HG02798 (cell line): Measurements from ENCODE around the gene TBC1D10B.
A peak's percentile ranks its signal among the peaks of the same experiment; 100 is the strongest.
"Not testable (repeated sequence)": the region's sequence is repeated elsewhere in the genome, so short reads cannot be mapped to it uniquely, and the experiment has no call there.

Experiments used
- ATAC-seq: cut with Tn5 transposase; IDR thresholded peaks from one replicate; pipeline ENCODE4 v1.9.1; 2021; ENCODE audit warnings: mild to moderate bottlenecking; ENCODE audit not compliant: unreplicated experiment, poor library complexity

Gene TBC1D10B

GRCh38 chr16:30342751-30343490 lies 27.4 kb downstream of the TBC1D10B start:
- ATAC-seq, result no peak

GRCh38 chr16:30341971-30342370 lies 28.3 kb downstream of the TBC1D10B start:
- ATAC-seq, result not testable (repeated sequence)

GRCh38 chr16:30340621-30341020 lies 29.7 kb downstream of the TBC1D10B start:
- ATAC-seq, result no peak

DNA sequence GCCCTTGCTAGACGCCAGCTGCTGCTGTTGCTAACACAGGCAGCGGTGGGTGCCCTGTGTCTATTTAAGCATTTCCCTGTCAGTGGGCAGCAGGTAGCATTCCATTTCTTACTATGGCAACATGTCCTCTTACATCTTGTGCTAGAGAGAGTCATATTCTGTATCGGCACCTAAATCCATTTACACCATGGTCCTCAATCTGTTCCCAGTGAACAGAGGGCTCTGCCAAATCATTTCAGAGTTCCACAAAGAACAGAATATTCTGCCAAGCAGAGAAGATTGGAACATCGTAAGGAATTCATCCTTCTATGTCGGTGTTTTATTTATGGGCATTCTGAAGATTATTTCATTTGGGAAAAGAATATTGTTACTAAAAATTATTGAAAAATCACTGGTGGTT lies 31.6 kb downstream of the TBC1D10B start:
- not testable (repeated sequence) for ATAC-seq

- not testable (repeated sequence) for ATAC-seq
These were observed 32.3 kb downstream of the TBC1D10B start for GRCh38 chr16:30337964-30338357.

DNA sequence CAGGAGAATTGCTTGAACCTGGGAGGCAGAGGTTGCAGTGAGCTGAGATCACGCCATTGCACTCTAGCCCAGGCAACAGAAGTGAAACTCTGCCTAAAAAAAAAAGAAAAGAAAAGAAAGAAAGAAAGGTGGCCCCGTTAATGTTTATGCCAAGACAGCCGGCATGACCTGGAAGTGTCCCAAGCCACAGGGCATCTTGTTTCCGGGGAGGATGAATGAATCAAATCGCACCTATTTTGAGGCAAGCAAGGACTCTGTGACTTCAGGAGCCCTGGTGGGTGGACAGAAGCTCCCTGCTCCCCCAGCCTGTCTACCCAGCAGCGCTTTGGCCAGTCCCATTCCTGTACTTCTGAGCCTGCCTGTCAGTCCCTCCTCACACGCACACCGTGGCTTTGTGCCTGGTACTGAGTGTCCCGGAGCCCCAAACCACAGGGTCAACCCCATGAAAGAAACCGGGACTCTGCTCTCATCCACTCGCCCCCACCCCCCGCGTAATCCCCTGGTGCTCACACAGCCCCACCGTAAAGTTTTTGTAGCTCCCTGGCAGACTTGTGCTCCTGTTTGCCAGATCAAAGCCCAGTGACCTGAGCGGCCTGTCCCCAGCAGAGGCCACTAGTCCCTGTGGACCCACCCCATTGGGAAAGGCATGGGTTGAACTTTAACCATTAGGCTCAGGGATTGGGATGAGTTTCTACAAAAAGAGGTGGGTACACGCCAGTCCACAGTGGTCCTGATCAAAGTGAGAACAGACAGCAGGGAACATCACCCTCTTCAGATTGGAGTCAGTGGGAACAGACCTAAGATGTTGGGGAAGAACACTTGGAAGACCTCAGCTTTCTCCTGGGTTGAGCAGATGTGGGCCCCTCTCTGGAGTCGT lies 34.5 kb downstream of the TBC1D10B start:
- ATAC-seq, result peak; percentile 3

DNA sequence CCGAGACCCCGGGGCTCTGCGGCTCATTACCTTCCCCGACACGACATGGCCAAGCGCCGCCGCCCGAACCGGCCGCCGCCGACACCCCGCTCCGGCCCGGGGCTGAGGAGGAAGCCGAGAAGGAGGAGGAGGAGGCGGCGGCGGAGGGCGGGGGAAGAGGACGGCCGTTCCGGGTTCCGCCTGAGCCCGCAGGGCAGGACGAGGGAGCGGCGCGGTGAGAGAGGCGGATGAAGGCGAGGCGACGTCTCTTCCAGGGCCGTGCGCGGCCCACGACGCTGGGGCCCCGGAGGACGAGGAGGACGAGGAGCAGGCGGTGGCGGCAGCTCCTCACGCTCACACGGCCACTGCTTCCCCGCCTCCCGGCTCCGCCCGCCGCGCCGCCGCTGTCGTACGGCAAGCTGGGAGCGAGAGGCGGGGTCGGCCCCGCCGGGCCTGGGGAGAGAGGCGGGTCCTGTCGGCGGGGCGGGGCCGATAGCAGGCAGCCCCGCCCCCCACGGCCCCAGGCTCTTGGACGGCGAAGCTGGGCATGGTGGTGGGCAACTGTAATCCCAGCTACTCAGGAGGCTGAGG lies 35.2 kb downstream of the TBC1D10B start:
- peak; percentile 84 for ATAC-seq

DNA sequence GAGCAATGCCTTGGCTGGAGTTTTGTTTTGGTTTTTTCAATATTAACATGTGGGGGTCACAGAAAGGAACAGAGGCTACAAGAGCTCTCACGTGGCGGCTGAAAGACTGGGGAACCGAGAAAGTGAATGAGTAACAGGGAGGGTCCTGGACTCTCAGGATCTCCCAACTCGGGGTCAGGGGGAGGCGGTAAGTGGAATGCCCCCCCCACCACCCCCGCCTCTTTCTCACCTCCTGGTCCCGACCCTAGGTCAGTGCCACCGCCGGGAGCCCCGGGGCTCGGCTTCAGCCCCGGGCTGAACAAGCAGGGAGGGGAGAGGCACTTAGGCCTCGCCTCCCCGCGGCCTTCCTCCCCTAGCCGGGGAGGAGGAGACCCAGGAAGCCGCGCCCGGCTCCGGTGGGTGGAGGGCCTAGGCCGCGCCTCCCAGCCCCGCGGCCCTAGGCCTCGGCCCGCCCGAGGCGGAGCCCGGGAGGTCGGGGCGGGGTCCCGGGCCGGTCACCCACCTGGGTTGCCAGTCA lies 35.8 kb downstream of the TBC1D10B start:
- peak; percentile 90 for ATAC-seq

- not testable (repeated sequence) for ATAC-seq
These were observed 46.1 kb downstream of the TBC1D10B start for GRCh38 chr16:30324220-30324619.

DNA sequence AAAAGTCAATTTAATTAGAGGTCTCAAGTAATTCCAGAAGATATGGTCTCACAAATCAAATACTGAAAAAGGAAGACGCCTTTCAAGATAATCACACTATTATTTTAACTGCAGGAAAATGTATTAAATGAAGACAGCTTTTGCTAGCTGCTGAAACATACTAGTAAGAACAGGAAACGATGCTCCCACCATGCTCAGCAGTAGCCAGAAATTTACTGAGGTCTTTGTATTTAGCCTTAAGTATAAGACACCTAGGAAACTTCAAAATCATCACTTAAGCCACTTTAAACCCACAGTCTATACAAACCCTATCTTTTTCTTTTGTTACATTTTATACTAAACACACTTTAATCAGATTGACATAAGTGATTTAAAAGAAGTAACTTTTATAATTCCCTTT lies 51.6 kb downstream of the TBC1D10B start:
- not testable (repeated sequence) for ATAC-seq

- not testable (repeated sequence) for ATAC-seq
These were observed 59.4 kb downstream of the TBC1D10B start for GRCh38 chr16:30310937-30311336.

DNA sequence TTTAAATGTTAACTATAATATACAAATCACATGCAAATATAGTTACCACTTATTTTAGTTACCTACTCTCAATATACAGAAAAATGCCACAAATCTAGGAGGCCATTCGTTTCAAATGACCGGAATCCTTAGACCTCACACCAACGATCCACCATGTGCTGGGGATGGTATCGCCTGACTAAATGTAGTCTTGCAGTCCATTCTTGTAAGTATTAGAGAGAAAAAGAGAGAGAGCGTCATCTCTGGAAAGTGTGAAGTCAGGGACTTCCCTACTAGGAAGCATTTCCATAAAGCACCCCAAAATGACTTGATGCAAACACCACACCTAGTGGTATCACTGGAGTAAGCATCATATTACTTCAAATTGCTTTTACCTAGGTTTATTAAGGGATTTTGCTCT lies 61.0 kb downstream of the TBC1D10B start:
- ATAC-seq, result not testable (repeated sequence)
